NCI-H2196 treated with DMSO at 0.1 percent for 48 hours (cell line): ENCODE results near the gene SMAGP.
"Not testable (repeated sequence)": the region's sequence is repeated elsewhere in the genome, so short reads cannot be mapped to it uniquely, and the experiment has no call there.

Source experiments
- DNase-seq: peaks from one replicate; lab custom pipeline; 2025; ENCODE audit not compliant: unreplicated experiment; lab: John Stamatoyannopoulos, UW

Gene SMAGP, protein sequence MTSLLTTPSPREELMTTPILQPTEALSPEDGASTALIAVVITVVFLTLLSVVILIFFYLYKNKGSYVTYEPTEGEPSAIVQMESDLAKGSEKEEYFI

DNA sequence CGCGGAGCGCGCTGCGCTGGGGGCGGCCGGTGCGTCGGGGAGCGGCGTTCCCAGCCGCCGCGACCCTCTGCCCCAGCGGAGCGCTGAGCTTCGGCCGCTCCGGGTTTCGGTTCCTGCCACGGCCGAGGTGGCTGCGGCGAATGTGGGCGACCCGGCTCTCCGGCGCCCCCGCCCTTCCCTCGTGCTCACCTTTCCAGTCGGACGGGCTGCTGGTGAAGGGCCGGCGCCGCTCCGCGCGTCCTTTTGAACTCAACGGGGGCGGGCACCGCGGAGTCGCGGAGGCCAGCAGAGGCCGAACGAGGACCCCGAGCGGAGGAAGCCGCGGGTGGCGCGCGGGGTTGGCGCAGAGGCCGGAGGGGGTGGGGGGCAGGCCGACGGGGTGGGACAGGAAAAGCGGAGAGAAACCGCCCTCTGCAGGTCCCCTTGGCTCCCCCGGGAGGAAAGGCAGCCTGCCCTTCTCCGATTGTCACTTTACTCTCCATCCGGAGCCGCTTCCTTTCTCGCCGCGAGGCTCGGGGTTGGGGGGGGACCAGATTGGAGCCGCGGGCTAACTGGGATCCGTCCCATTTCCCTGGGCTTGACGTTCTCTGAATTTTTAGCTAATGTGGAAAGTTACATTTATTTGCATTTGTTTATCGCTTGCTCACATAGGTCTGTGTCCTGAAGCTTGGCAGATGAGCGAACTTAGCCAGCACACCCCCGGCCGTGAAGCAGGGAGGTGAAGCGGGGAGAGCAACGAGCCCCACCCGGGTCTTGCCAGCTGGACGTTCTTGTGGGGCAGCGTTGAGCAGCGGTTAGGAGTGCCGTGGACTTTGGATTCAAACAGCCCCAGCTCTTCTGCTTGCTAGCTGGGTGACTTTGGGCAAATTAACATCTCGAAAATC, at the start of gene SMAGP:
TSS of gene SMAGP (minus strand) at position 349 of the 884 bp plus-strand sequence. CDS start 1,137 bp downstream, outside the sequence.
- no peak for DNase-seq

DNA sequence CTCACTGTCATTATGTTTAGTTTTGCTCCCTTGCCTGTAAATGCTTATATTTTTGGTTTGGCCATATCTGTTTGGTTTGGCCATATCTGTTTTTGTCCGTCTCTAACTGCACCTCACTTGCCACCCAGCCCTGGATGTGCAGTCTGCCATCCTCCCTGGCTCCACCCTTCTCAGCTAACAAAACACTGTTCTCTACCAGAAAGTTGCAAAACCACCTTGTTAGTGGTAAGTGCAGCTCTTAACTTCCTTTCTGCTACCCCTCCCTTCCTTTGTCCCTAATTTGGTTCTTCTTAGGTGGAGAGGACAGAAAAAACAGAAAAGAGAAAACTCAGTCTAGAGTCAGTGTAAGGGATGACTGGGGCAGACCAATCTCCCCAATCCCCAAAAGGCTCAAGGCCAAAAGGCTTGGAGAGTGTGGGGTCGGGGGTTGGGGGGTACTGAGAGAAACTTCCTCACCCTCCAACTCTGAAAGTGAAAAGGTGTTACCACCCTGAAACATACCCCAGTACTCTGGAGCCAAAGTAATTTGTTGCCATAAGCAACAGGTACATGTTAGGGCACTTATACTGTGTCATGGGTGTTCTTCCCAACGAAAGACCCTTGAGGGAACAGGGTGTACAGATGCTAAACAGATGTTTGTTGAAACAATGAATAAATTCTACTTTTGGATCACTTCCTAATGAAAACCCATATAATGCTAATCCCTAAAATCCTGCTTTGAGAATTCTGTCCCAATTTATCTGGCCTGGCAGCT, 48.8 kb upstream of the SMAGP start:
- no peak for DNase-seq

DNA sequence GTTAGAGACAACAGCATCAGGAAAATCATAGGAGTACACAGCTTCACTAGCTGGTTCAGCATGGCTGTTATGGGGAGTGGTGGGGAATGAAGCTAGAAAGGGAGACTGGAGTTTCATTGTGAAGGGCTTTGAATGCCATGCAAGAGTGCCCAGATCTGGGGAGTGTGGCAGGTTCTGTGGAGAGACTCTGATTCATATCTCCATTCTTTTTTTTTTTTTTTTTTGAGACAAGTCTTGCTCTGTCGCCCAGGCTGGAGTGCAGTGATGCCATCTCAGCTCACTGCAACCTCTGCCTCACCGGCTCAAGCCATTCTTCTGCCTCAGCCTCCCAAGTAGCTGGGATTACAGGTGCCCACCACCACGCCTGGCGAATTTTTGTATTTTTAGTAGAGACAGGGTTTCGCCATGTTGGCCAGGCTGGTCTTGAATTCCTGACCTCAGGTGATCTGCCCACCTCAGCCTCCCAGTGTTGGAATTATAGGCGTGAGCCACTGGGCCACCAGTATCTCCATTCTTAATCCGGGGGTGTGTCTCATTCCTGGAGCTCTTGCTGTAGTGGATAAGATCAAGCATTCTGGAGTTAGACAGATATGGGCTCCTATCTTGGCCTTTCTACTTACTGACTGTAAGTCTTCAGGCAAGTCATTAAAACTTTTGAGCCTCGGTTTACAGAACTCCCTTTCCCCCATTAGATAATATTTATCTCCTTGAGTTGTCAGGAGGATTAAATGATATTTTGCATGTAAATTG, 48.0 kb upstream of the SMAGP start:
- DNase-seq = not testable (repeated sequence)

DNA sequence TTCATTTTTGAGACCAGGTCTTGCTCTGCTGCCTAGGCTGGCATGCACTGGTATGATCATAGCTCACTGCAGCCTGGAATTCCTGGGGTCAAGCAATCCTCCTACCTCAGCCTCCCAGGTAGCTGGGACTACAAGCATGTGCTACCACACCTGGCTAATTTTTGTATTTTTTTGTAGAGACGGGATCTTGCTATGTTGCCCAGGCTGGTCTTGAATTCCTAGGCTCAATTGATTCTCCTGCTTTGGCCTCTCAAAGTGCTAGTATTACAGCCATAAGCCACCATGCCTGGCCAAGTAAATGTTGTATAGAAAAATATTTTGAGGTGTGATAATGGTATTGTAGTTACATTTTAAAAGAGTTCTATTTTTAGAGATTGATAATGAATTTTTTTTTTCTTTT, 41.2 kb upstream of the SMAGP start:
- DNase-seq = no peak

DNA sequence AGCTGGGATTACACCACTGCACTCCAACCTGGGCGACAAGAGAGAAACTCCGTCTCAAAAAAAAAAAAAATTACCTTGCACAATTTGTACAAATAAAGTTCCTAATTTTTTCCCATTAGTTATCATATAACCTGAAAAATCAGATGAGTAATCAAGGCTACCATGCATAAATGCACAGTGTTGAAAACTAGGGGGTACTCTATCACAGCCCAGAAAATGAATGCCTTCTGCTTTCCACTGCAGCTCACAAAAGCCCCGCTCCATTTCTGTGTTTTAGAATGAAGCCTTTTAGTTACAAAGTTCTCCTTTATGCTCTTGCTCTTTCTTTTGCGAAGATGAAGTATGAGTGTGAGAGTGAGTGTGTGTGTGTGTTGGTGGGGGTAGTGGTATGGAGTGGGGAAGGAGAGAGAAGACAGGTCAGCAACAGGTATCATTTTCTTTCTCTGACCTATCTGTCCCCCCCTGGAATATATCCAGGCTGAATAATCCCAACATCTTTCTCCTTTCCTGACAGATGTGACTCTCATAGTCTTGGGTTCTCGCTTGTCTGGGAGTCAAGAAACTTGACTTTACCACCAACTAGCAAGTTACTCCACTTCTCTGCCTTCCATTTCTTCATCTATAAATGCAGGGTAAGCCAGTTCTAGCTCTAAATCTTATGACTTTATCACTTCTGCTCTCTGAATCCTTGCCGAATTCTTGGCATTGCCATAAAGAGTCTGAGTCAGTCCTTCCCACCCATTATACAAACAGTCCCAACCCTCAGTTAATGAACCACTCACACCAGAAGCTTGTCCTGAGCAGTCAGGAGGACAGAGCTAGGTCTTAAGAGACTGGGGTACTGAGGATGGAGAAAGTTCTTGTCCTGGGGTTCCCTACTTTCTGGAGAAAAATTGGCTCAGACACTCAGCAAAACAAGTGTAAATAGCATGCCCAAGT, 37.7 kb upstream of the SMAGP start:
- no peak for DNase-seq

DNA sequence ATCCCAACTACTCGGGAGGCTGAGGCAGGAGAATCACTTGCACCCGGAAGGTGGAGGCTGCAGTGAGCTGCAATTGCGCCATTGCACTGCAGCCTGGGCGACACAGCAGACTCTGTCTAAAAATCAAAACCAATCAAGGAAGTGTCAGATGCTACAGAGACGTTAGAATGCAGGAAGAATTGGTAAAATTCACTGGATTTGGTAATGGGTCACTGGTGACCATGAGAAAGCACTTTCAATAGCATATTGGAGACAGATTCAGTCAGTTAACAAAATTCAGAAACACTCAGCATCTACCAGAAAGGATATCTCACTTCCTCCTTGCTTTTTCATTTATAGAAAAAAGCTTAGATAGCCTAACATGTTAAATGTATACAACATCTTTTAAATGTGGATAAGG, 36.3 kb upstream of the SMAGP start:
- no peak for DNase-seq

DNA sequence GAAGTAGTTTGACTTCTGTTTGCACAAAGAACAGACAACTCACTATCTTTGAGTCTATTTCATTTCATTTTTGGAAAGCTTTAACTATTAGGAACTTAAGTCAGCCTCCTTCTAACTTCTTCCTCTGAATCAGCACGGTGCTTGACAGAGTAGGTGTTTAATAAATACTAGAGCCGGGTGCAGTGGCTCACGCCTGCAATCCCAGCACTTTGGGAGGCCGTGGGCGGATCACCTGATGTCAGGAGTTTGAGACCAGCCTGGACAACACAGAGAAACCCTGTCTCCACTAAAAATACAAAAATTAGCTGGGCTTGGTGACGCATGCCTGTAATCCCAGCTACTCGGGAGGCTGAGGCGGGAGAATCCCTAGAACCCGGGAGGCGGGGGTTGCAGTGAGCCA, 30.6 kb upstream of the SMAGP start:
- not testable (repeated sequence) for DNase-seq

DNA sequence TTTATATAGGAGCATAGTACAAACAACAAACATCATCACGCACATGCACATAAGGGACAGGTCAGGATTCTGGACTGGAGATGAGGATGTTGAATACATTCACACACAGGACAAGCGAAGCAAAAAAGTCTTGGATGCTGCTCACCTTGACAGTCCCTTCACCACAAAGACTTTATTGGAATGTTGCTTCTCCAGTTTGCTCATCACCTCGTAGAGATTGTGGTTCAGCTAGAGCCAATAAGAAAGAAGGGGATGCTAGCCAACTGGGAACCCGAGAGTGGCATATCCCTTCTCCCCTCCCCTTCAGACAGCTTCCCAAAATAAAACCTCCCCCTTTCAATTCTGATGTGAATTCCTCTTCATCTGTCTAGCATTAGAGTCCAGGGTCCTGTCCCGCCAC, 25.4 kb upstream of the SMAGP start:
- DNase-seq = no peak

DNA sequence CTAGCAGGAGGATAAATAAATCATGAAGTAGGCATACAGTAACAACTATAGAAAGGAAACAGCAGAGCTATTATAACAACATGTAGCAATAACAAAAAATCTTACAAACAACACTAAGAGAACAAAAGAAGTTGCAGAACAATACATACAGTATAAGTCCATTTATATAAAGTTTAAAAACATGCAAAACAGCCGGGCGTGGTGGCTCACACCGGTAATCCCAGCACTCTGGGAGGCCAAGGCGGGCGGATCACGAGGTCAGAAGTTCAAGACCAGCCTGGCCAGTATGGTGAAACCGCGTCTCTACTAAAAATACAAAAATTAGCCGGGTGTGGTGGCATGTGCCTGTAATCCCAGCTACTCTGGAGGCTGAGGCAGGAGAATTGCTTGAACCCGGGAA, 23.9 kb upstream of the SMAGP start:
- DNase-seq = not testable (repeated sequence)

DNA sequence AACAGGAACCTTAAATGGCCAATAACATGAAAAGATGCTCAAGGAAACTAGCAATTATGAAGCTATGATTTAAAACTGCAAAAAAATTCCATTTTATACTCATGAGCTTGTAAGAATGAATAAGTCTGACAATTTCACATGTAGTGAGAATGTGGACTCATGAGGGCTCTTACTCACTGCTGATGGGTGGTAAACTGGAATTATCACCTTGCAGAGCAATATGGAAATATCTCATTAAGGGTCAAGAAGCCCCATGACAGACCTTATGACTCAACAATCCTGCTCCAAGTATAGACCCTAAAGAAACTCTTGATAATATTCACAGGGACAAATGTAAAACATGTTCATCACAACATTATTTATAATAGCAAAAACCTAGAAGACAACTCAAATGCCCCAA, 23.5 kb upstream of the SMAGP start:
- no peak for DNase-seq

DNA sequence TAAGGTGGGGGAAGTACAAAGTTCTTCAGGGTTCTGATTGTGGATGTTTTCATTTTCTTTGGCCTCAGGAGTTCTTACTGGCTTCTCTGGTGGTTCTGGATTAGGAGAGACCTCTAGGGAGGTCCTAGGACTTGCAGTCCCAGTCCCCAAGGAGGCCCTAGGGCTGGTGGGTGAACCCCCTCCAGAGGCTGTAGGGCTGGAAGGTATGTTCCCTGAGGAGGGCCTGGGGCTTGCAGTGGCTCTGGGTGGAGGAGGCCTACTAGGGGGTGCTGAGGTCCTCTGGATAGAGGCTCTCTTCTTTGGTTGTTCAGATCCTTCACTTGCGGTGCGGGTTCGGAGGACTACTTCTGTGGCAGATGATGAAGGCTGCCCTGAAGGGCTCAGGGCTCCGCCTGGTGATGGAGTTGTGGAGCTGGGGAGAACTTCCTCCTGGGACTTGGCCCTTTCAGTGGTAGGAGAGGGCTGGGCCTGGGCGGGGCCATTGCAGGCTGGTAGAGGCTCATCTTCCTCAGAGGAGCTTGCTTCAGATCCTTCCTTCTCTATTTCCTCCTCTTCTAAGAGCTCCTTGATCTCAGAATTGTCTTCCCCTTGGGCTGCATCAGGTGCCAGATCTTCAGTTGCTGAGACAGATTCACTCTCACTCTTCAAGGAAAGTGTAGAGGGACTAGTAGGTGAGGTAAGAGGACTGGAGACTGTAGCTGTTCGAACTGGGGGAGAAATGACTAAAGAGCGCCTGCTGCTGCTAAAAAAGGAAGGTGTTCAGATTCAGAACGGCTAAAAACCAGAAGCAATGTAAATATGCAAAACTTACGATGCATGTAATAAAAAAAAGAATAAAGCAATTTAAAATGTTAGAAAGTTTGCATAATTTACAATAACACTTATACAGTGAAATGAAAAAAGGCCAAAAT, 21.6 kb upstream of the SMAGP start:
- not testable (repeated sequence) for DNase-seq

DNA sequence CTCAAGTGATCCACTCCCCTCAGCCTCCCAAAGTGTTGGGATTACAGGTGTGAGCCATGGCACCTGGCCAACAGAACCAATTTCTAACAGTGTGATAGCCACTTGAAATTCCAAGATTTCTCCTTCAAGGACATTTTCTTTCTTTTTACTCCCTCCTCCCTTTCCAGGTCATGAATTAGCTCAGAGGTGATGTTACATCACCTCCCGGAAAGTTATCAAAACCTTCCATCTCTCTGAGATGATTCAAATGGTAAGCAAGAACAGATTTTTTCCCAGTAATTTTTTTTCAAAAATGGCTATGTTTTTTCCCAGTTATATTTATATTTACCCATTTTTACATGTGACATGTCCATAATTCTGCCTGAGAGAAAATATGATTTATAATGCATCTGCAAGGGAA, 15.6 kb upstream of the SMAGP start:
- no peak for DNase-seq

DNA sequence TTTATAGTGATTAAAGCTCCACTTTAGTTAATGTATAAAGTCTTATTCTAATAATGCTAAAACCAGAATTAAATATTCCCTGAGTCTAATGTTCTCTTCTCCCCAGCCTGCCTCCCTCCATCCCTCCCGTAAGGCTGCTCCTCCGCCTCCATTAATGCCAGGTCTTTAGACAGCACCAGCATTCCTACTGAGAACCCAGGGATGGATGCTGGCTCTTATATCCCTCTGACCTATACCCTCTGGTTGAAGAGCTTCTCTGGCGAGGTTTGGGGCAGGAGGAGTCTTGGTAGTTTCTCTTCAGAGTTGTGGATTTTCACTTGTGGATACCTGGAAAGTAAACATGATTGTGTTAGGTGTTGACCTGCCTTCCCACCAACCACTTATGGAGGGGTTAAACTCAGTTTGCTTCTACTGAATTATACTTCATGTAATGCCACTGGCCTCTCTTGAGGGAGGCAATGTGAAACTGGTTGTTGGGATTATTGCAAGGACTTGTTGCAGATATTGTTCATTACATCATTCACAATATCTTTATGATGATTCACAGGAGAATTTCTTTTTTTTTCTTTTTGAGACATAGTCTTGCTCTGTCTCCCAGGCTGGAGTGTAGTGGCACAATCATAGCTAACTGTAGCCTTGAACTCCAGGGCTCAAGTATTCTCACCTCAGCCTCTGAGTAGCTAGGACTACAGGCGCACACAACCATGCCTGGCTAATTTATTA, 11.1 kb upstream of the SMAGP start:
- no peak for DNase-seq

DNA sequence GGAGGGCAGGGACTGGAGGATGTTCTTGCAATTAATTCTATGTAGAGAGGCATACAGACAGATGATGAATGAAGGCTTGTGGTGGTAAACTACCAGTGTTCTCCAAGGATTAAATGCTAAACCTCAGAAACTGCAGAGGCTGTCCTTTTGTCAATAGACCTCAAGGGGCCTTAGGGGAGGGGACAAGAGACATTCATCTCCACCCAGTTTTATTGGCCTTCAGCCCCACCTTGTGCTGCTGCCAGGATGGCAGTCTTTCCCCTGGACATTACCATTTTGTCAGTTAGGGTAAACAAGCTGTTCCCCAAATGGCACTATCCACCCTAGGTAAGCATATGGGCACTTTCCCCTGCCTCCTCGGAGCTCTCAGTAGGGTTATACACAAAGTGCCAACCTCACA, 4.9 kb upstream of the SMAGP start:
- no peak for DNase-seq

DNA sequence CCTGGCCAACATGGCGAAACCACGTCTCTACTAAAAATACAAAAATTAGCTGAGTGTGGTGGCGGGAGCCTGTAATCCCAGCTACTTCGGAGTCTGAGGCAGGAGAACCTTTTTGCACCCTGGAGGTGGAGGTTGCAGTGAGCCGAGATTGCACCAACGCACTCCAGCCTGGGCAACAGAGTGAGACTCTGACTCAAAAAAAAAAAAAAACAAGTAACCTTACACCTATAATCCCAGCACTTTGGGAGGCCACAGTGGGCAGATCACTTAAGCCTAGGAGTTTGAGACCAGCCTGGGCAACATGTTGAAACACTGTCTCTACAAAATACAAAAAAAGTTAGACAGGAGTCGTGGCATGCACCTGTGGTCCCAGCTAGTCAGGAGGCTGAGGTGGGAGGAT, 2.6 kb upstream of the SMAGP start:
- not testable (repeated sequence) for DNase-seq

DNA sequence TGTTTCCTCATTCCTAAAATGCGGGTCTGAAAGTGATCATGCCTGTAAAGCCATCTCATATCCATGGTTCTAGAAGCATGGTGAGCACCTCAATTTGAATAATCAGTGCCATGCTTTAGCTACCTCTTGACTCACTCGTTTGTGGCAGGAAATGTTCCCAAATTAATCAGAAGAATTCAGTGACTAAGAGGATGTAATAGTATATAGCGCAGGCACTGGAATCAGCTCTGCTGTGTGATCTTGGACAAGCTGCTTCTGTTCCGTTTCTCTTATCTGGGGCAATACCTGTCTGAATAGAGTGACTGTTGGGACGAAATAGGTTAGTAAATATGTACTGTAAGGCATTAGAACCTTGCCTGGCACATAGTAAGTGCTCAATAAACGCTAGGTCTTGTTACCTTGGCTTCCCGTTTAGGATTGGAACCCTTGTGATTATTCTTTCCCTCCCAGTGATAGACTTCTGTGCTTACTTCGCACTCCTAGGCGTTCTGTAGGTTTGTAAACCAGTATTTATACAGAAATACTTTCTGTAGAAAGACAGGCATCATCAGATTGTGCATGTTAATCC, 820 bp upstream of the SMAGP start:
- no peak for DNase-seq

DNA sequence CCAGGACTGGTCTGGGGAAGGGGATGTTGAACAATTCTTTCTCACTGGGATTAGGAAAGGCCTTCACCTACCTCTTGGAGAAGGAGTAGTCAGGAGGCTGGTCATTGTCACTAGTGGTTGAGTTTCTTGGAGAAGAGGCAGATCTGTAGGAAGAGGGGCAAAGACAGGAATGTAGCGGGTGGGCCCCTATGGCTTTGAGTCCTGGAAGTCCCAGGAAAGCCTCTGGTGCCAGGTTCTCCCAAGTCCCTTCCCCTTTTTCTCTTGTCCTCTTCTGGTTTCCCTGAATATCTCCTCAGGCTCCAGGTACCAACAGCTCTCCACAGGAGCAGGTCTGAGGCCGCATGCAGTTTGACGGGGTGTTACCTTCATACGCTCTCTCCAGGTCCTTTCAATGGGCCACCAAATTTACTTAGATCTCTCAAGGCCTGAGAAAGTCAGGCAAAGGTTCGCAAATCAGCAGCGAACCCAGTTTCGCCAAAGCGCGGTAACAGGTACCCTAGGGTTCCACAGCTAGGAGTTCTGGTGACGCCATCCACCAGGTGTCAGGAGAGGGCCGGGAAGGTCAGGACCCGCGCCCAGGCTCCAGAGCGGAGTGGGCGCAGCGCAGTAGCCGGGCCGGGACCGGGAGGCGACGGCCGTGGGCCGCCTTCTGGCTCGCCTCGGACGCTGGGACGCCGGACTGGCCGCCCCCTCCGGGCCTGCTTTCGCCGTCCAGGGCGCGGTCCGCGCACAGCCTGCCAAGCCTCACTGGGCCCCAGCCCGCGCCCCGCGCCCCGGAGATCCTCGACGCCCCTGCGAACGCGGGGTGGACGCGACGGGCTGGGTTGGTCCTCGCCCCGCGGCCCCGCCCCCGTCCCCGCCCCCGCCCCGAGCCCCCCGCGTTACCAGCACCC, 795 bp downstream of the SMAGP start:
- DNase-seq = peak; percentile 34
